GM06990 (cell line): ENCODE results near the gene PEX14.

ENCODE experiments used
- DNase-seq: peaks from one replicate; pipeline ENCODE4 v3.0.0-alpha.2; 2011; ENCODE audit not compliant: insufficient read length; ENCODE audit errors: extremely low read depth
- H3K27me3 ChIP-seq: replicated peaks from 2 replicates; pipeline ENCODE4 v1.6.0; 2011; ENCODE audit warnings: low read length; ENCODE audit not compliant: control insufficient read depth, insufficient read depth
- H3K36me3 ChIP-seq: 2 replicates; pipeline ENCODE4 v1.5.1; 2011; ENCODE audit warnings: low read length; ENCODE audit not compliant: control insufficient read depth, insufficient read depth
- H3K4me3 ChIP-seq: replicated peaks from 2 replicates; pipeline ENCODE4 v1.5.1; 2011; ENCODE audit warnings: low read depth, mild to moderate bottlenecking, control low read depth, low read length
- CTCF ChIP-seq: IDR thresholded peaks from 2 replicates; pipeline ENCODE4 v1.5.1; 2011; ENCODE audit warnings: low read length, control low read depth, mild to moderate bottlenecking, inconsistent platforms; ENCODE audit not compliant: insufficient read depth, poor library complexity, severe bottlenecking

The PEX14 gene

GRCh38 chr1:10541286-10541685, 66.5 kb downstream of the PEX14 start:
- Histone ChIP-seq H3K4me3 (no peak overlapping the region), H3K36me3 (peaks cover 12% of the 10 kb centered on the region)
- TF ChIP-seq CTCF: no peak

GRCh38 chr1:10544239-10544638, 69.5 kb downstream of the PEX14 start:
- H3K36me3 ChIP-seq: peaks cover 5% of the 10 kb centered on the region; the same call in 1 of the 2 replicates
- no peak for TF ChIP-seq CTCF
- H3K4me3 ChIP-seq: no peak overlapping the region
- H3K27me3 ChIP-seq: no peaks in the 10 kb centered on the region
- DNase-seq: no peak

More at GRCh38 chr1:10541286-10541685, 66.5 kb downstream of the PEX14 start:
- H3K27me3 ChIP-seq: no peaks in the 10 kb centered on the region
- no peak for DNase-seq

GRCh38 chr1:10546896-10547295, 72.1 kb downstream of the PEX14 start:
- TF ChIP-seq CTCF: no peak
- Histone ChIP-seq H3K36me3 (no peaks in the 10 kb centered on the region), H3K27me3 (no peaks in the 10 kb centered on the region), H3K4me3 (no peak overlapping the region)
- no peak for DNase-seq

GRCh38 chr1:10549904-10550664, 75.3 kb downstream of the PEX14 start:
- DNase-seq: no peak
- no peak for TF ChIP-seq CTCF
- Histone ChIP-seq H3K36me3 (no peaks in the 10 kb centered on the region), H3K27me3 (no peaks in the 10 kb centered on the region), H3K4me3 (no peak overlapping the region)

GRCh38 chr1:10553118-10553517, 78.4 kb downstream of the PEX14 start:
- H3K27me3 ChIP-seq: no peaks in the 10 kb centered on the region
- no peak overlapping the region for H3K4me3 ChIP-seq
- no peak for DNase-seq
- no peaks in the 10 kb centered on the region for H3K36me3 ChIP-seq
- no peak for TF ChIP-seq CTCF
